Keratinocyte (primary cell): ENCODE results near the gene WNT9A. TPM values are rescaled to one million over a fixed set of nuclear protein-coding genes. Genes with fewer than 3 reads are reported as not detected.

ENCODE experiments used
- DNase-seq: peaks from one replicate; pipeline ENCODE4 v3.0.0-alpha.2; 2011; ENCODE audit warnings: low read depth, missing footprints, low spot score
- FAIRE-seq: peaks from 2 replicates; lab custom pipeline; 2011; peaks lifted over from hg19 to GRCh38; lab: Jason Lieb, UNC
- H2AFZ ChIP-seq: 2 replicates; pipeline ENCODE4 v1.6.0; 2012; ENCODE audit warnings: low read length, control low read depth, inconsistent platforms; ENCODE audit not compliant: control insufficient read depth
- H3K27ac ChIP-seq: 2 replicates; pipeline ENCODE4 v1.5.1; 2011; ENCODE audit warnings: low read length; ENCODE audit not compliant: control insufficient read depth, insufficient read depth
- H3K27me3 ChIP-seq: 3 replicates; pipeline ENCODE4 v1.6.0; 2011; ENCODE audit warnings: low read length; ENCODE audit not compliant: control insufficient read depth, insufficient read depth; ENCODE audit errors: extremely low read depth
- H3K36me3 ChIP-seq, 2 experiments: 2 replicates in 1 of 2; 3 replicates in 1 of 2; pipeline ENCODE4 v1.5.1; 2011; ENCODE audit warnings: low read length in 2 of 2, mild to moderate bottlenecking in 1 of 2; ENCODE audit not compliant: control insufficient read depth in 2 of 2, insufficient read depth in 2 of 2; ENCODE audit errors: extremely low read depth in 1 of 2
- H3K4me1 ChIP-seq: 3 replicates; pipeline ENCODE4 v1.5.1; 2011; ENCODE audit warnings: low read length; ENCODE audit not compliant: control insufficient read depth, insufficient read depth; ENCODE audit errors: extremely low read depth
- H3K4me2 ChIP-seq: 3 replicates; pipeline ENCODE4 v1.6.0; 2011; ENCODE audit warnings: low read depth, low read length; ENCODE audit not compliant: control insufficient read depth, insufficient read depth; ENCODE audit errors: extremely low read depth
- H3K4me3 ChIP-seq, 3 experiments: fragments of 200-600 bp in 1 of 3; sonication (generic) in 1 of 3; 2 replicates in 2 of 3; 3 replicates in 1 of 3; pipeline ENCODE4 v1.5.1; 2011 to 2016; ENCODE audit warnings: low read length in 3 of 3, mild to moderate bottlenecking in 3 of 3, control low read depth in 2 of 3, inconsistent platforms in 1 of 3, low read depth in 1 of 3, mixed read lengths in 1 of 3, mixed run types in 1 of 3, moderate library complexity in 1 of 3; ENCODE audit not compliant: control insufficient read depth in 2 of 3, insufficient read depth in 2 of 3; ENCODE audit errors: extremely low read depth in 1 of 3
- H3K79me2 ChIP-seq: 2 replicates; pipeline ENCODE4 v1.6.0; 2012; ENCODE audit warnings: low read length; ENCODE audit not compliant: control insufficient read depth, insufficient read depth
- H3K9ac ChIP-seq: 3 replicates; pipeline ENCODE4 v1.6.0; 2011; ENCODE audit warnings: low read length; ENCODE audit not compliant: control insufficient read depth, insufficient read depth; ENCODE audit errors: extremely low read depth
- H3K9me1 ChIP-seq: 3 replicates; pipeline ENCODE4 v1.6.0; 2011; ENCODE audit warnings: low read length; ENCODE audit not compliant: control insufficient read depth, insufficient read depth; ENCODE audit errors: extremely low read depth
- H3K9me3 ChIP-seq: 2 replicates; pipeline ENCODE4 v1.5.1; 2012; ENCODE audit warnings: low read depth, low read length; ENCODE audit not compliant: control insufficient read depth
- H4K20me1 ChIP-seq: 3 replicates; pipeline ENCODE4 v1.6.0; 2011; ENCODE audit warnings: low read length; ENCODE audit not compliant: control insufficient read depth, insufficient read depth; ENCODE audit errors: extremely low read depth
- CTCF ChIP-seq, 3 experiments: IDR thresholded peaks in 1 of 3; conservative IDR thresholded peaks in 1 of 3; optimal IDR thresholded peaks in 1 of 3; 2 replicates in 2 of 3; 3 replicates in 1 of 3; pipeline versions ENCODE3 to v1.5.1; 2011; ENCODE audit warnings: low read length in 3 of 3, mild to moderate bottlenecking in 3 of 3, moderate library complexity in 2 of 3, control low read depth in 1 of 3, inconsistent platforms in 1 of 3; ENCODE audit not compliant: insufficient read depth in 2 of 3; ENCODE audit errors: extremely low read depth in 1 of 3
- EZH2 ChIP-seq: IDR thresholded peaks from one replicate; pipeline ENCODE4 v1.6.1; 2012; ENCODE audit warnings: inconsistent platforms, mild to moderate bottlenecking, low read length, moderate library complexity
- dilution Hi-C: fragments of 300-500 bp; cut with MboI; formaldehyde crosslinking; loops from one replicate; pipeline ENCODE4 v1.7.0; 2020; ENCODE audit warnings: low sequenced_read_pairs; ENCODE audit not compliant: extremely low pct_ligation_motif_present
- polyA plus RNA-seq, 5 experiments: library from polyadenylated mRNA; depleted of rRNA in 3 of 5; stranded (reverse) in 3 of 5; stranded (forward) in 1 of 5; unstranded in 1 of 5; fragments of >200 nt; gene quantifications; 1 replicate in 1 of 5; 2 replicates in 3 of 5; 3 replicates in 1 of 5; pipeline versions ENCODE4 v1.2.1 to v1.2.3, GENCODE V29; 2011 to 2012; ENCODE audit warnings: missing spikeins in 2 of 5, low read depth in 1 of 5, low replicate concordance in 1 of 5

The WNT9A gene
- polyA plus RNA-seq, 1 donor (not counting 4 experiments of a cell fraction or from before 2014, with no cell fraction given): 1.7 TPM

- no peaks in the 10 kb centered on the region for H3K9me3 ChIP-seq
- TF ChIP-seq EZH2 (no peak), CTCF (optimal IDR thresholded peaks at IDR 0.05 in 1 of 3, IDR thresholded peaks at IDR 0.05 in 1 of 3, conservative IDR thresholded peaks at IDR 0.05 in 1 of 3; ENCODE audit: extremely low read depth in 1 of 3, insufficient read depth in 2 of 3, low read length in 3 of 3) (no peak)
- H3K4me2 ChIP-seq: no peak overlapping the region
- no peak overlapping the region for H2AFZ ChIP-seq
- no peak for FAIRE-seq
- no peaks in the 10 kb centered on the region for H4K20me1 ChIP-seq
- peaks cover 18% of the 10 kb centered on the region for H3K4me1 ChIP-seq
- H3K27me3 ChIP-seq: peaks cover 23% of the 10 kb centered on the region
- no peak overlapping the region for H3K4me3 ChIP-seq
- peaks cover 4% of the 10 kb centered on the region for H3K79me2 ChIP-seq
- no peak overlapping the region for H3K27ac ChIP-seq
- H3K9ac ChIP-seq: no peak overlapping the region
- no peak for DNase-seq
- dilution Hi-C loops: no loop called here
- no peaks in the 10 kb centered on the region for H3K9me1 ChIP-seq
- no peaks in the 10 kb centered on the region for H3K36me3 ChIP-seq
Measured at GRCh38 chr1:227949341-227949921, 1.7 kb upstream of the WNT9A start.

- DNase-seq: no peak
- Histone ChIP-seq H2AFZ (peak overlapping the region; percentile 12), H3K4me3 (peak overlapping the region; percentile 34 to 49 (median 40)), H3K9me3 (no peaks in the 10 kb centered on the region), H3K4me2 (peak overlapping the region; percentile 62), H4K20me1 (peaks cover 3% of the 10 kb centered on the region), H3K9ac (no peak overlapping the region), H3K27ac (no peak overlapping the region), H3K79me2 (peaks cover 4% of the 10 kb centered on the region), H3K36me3 (no peaks in the 10 kb centered on the region), H3K9me1 (no peaks in the 10 kb centered on the region), H3K4me1 (peaks cover 18% of the 10 kb centered on the region), H3K27me3 (peaks cover 23% of the 10 kb centered on the region)
- TF ChIP-seq EZH2 (peak; percentile 31), CTCF (optimal IDR thresholded peaks at IDR 0.05 in 1 of 3, IDR thresholded peaks at IDR 0.05 in 1 of 3, conservative IDR thresholded peaks at IDR 0.05 in 1 of 3; ENCODE audit: extremely low read depth in 1 of 3, insufficient read depth in 2 of 3, low read length in 3 of 3) (no peak)
- no peak for FAIRE-seq
- dilution Hi-C loops: no loop called here
Measured at GRCh38 chr1:227948493-227949260, 945 bp upstream of the WNT9A start.
